Epithelial cell of prostate (primary cell): ENCODE results near the gene ENO2.
"Not testable (repeated sequence)": the region's sequence is repeated elsewhere in the genome, so short reads cannot be mapped to it uniquely, and the experiment has no call there.

Source experiments
- DNase-seq: peaks from one replicate; pipeline ENCODE4 v3.0.0-alpha.2; 2011; ENCODE audit warnings: low read depth, low spot score
- H3K27ac ChIP-seq: fragments of 450-650 bp; 2 replicates; pipeline ENCODE4 v1.5.1; 2017; ENCODE audit warnings: mild to moderate bottlenecking

Gene ENO2

GRCh38 chr12:6914246-6914946 is at the start of gene ENO2:
ENO2 (plus strand) TSS chr12:6914580; CDS start chr12:6915833, 1,253 bp downstream.
- DNase-seq, result no peak
- no peak within 1 kb of the TSS for H3K27ac ChIP-seq

GRCh38 chr12:6865307-6865706 is 49.1 kb upstream of the ENO2 start:
- not testable (repeated sequence) for H3K27ac ChIP-seq, DNase-seq

GRCh38 chr12:6866163-6866919 is 48.0 kb upstream of the ENO2 start:
- no peak for DNase-seq
- peak overlapping the region; percentile 87 for H3K27ac ChIP-seq

- no peak for DNase-seq
- peak overlapping the region; percentile 87 for H3K27ac ChIP-seq
These were observed 47.4 kb upstream of the ENO2 start for GRCh38 chr12:6866920-6867412.

- H3K27ac ChIP-seq, result peak within 1 kb of the TSS; percentile 87
- no peak for DNase-seq
These were observed 46.8 kb upstream of the ENO2 start, which contains the start of gene TPI1 for GRCh38 chr12:6867413-6868210. TPI1 (plus strand) TSS chr12:6867531; CDS start chr12:6867567, 36 bp downstream.

- H3K27ac ChIP-seq, result peak overlapping the region; percentile 87
- no peak for DNase-seq
These were observed 46.0 kb upstream of the ENO2 start for GRCh38 chr12:6868211-6869048.

- no peak for DNase-seq
- H3K27ac ChIP-seq, result peak overlapping the region; percentile 87
These were observed 45.0 kb upstream of the ENO2 start for GRCh38 chr12:6869049-6870021.

GRCh38 chr12:6870304-6870703 is 44.1 kb upstream of the ENO2 start:
- peak overlapping the region; percentile 87 for H3K27ac ChIP-seq

GRCh38 chr12:6871052-6871957 is 43.1 kb upstream of the ENO2 start:
- DNase-seq, result no peak
- H3K27ac ChIP-seq, result peak overlapping the region; percentile 87

More at GRCh38 chr12:6870304-6870703, 44.1 kb upstream of the ENO2 start:
- DNase-seq, result not testable (repeated sequence)

- DNase-seq, result no peak
- peak overlapping the region; percentile 87 for H3K27ac ChIP-seq
These were observed 42.0 kb upstream of the ENO2 start for GRCh38 chr12:6872073-6873048.

GRCh38 chr12:6873094-6874014 is 41.0 kb upstream of the ENO2 start, which contains the start of gene SPSB2:
SPSB2 (minus strand) TSS chr12:6873303; CDS start chr12:6872901, 402 bp downstream.
- DNase-seq, result no peak
- peak within 1 kb of the TSS; percentile 87 for H3K27ac ChIP-seq

GRCh38 chr12:6874015-6874368 is 40.4 kb upstream of the ENO2 start:
- DNase-seq, result not testable (repeated sequence)
- H3K27ac ChIP-seq, result peak overlapping the region; percentile 87

GRCh38 chr12:6879824-6880223 is 34.6 kb upstream of the ENO2 start:
- not testable (repeated sequence) for DNase-seq, H3K27ac ChIP-seq

- no peak overlapping the region for H3K27ac ChIP-seq
- DNase-seq, result no peak
These were observed 31.1 kb upstream of the ENO2 start for GRCh38 chr12:6883252-6883651.

- DNase-seq, result no peak
- no peak overlapping the region for H3K27ac ChIP-seq
These were observed 30.7 kb upstream of the ENO2 start for GRCh38 chr12:6883683-6884082.
